HepG2 (cell line): Measurements from ENCODE around the gene ZFHX3. TPM values are rescaled to one million over a fixed set of nuclear protein-coding genes. Genes with fewer than 3 reads are reported as not detected.

Experiments
- ATF3 ChIP-seq: sonication (generic); formaldehyde crosslinking; IDR thresholded peaks from 2 replicates; pipeline ENCODE4 v1.4.0; 2020; ENCODE audit warnings: missing genetic modification reagents
- CAMTA2 ChIP-seq: sonication (generic); formaldehyde crosslinking; IDR thresholded peaks from 2 replicates; pipeline ENCODE4 v1.4.0; 2020; ENCODE audit warnings: mild to moderate bottlenecking, missing genetic modification reagents, borderline replicate concordance
- CHCHD3 ChIP-seq: sonication (generic); formaldehyde crosslinking; IDR thresholded peaks from 2 replicates; pipeline ENCODE4 v1.8.0; 2022; ENCODE audit warnings: mild to moderate bottlenecking, missing genetic modification reagents, moderate library complexity
- HCFC1 ChIP-seq: fragments of 150-350 bp; IDR thresholded peaks from 2 replicates; pipeline ENCODE4 v1.6.1; 2014; ENCODE audit warnings: low read depth, low read length
- MYNN ChIP-seq: sonication (generic); formaldehyde crosslinking; IDR thresholded peaks from 2 replicates; pipeline ENCODE4 v1.4.0; 2020; ENCODE audit warnings: mild to moderate bottlenecking, low read depth, missing genetic modification reagents
- NFKB2 ChIP-seq: sonication (generic); formaldehyde crosslinking; IDR thresholded peaks from 2 replicates; pipeline ENCODE4 v1.4.0; 2020; ENCODE audit warnings: missing genetic modification reagents, borderline replicate concordance
- NR2F6 ChIP-seq, 2 experiments: IDR thresholded peaks; 2 replicates each; pipeline ENCODE4 v1.6.1; 2016; ENCODE audit warnings: antibody characterized with exemption in 1 of 2, mild to moderate bottlenecking in 1 of 2
- PHB2 ChIP-seq: fragments of 450-650 bp; IDR thresholded peaks from 2 replicates; pipeline ENCODE4 v1.6.1; 2018; ENCODE audit not compliant: partially characterized antibody
- PHF21A ChIP-seq: sonication (generic); formaldehyde crosslinking; IDR thresholded peaks from 2 replicates; pipeline ENCODE4 v1.5.0; 2020; ENCODE audit warnings: mild to moderate bottlenecking, missing genetic modification reagents
- PHF8 ChIP-seq: sonication (generic); formaldehyde crosslinking; IDR thresholded peaks from 2 replicates; pipeline ENCODE4 v1.5.0; 2020; ENCODE audit warnings: missing genetic modification reagents
- PITX1 ChIP-seq: sonication (generic); formaldehyde crosslinking; IDR thresholded peaks from 2 replicates; pipeline ENCODE4 v1.5.1; 2020; ENCODE audit warnings: mild to moderate bottlenecking, missing genetic modification reagents
- RAD51 ChIP-seq: fragments of 450-650 bp; IDR thresholded peaks from 2 replicates; pipeline ENCODE4 v1.6.1; 2016; ENCODE audit warnings: borderline replicate concordance
- RBM22 ChIP-seq: fragments of 200-400 bp; formaldehyde crosslinking; optimal IDR thresholded peaks from 2 replicates; pipeline ENCODE3; 2017; ENCODE audit warnings: mild to moderate bottlenecking, low read length, moderate library complexity
- SMC3 ChIP-seq: IDR thresholded peaks from 2 replicates; pipeline ENCODE4 v1.6.1; 2011; ENCODE audit warnings: low read length, improper control_type of control experiment
- SRSF9 ChIP-seq: fragments of 200-400 bp; formaldehyde crosslinking; IDR thresholded peaks from 2 replicates; pipeline ENCODE4 v1.6.1; 2018; ENCODE audit warnings: borderline replicate concordance, mild to moderate bottlenecking, low read depth, low read length; ENCODE audit not compliant: insufficient read depth, poor library complexity, severe bottlenecking
- STAT5B ChIP-seq: sonication (generic); formaldehyde crosslinking; IDR thresholded peaks from 2 replicates; pipeline ENCODE4 v1.4.0; 2020; ENCODE audit warnings: missing genetic modification reagents
- TMF1 ChIP-seq: sonication (generic); formaldehyde crosslinking; IDR thresholded peaks from 2 replicates; pipeline ENCODE4 v1.8.1; 2022; ENCODE audit warnings: low read depth, missing genetic modification reagents
- ZBTB2 ChIP-seq: sonication (generic); formaldehyde crosslinking; IDR thresholded peaks from 2 replicates; pipeline ENCODE4 v1.8.0; 2022; ENCODE audit warnings: low read depth, missing genetic modification reagents
- ZBTB20 ChIP-seq: sonication (generic); formaldehyde crosslinking; IDR thresholded peaks from 2 replicates; pipeline ENCODE4 v1.8.1; 2023; ENCODE audit warnings: missing genetic modification reagents, low read depth, mild to moderate bottlenecking, borderline replicate concordance
- ZBTB49 ChIP-seq: sonication (generic); formaldehyde crosslinking; IDR thresholded peaks from 2 replicates; pipeline ENCODE4 v1.4.0; 2020; ENCODE audit warnings: missing genetic modification reagents, borderline replicate concordance
- ZBTB8A ChIP-seq: sonication (generic); formaldehyde crosslinking; IDR thresholded peaks from 2 replicates; pipeline ENCODE4 v1.4.0; 2020; ENCODE audit warnings: mild to moderate bottlenecking, low read depth, missing genetic modification reagents, borderline replicate concordance
- ZFX ChIP-seq: sonication (generic); formaldehyde crosslinking; IDR thresholded peaks from 2 replicates; pipeline ENCODE4 v1.4.0; 2020; ENCODE audit warnings: mild to moderate bottlenecking, low read depth, missing genetic modification reagents, moderate library complexity
- ZKSCAN8 ChIP-seq: IDR thresholded peaks from 2 replicates; pipeline ENCODE4 v1.6.1; 2016; ENCODE audit warnings: borderline replicate concordance, missing genetic modification reagents, missing compliant biosample characterization
- ZNF235 ChIP-seq: sonication (generic); formaldehyde crosslinking; IDR thresholded peaks from 2 replicates; pipeline ENCODE4 v1.8.1; 2023; ENCODE audit warnings: mild to moderate bottlenecking, missing genetic modification reagents, borderline replicate concordance
- ZNF432 ChIP-seq: sonication (generic); formaldehyde crosslinking; IDR thresholded peaks from 2 replicates; pipeline ENCODE4 v1.5.0; 2020; ENCODE audit warnings: missing genetic modification reagents, mild to moderate bottlenecking, borderline replicate concordance
- ZNF616 ChIP-seq: sonication (generic); formaldehyde crosslinking; IDR thresholded peaks from 2 replicates; pipeline ENCODE4 v1.5.0; 2020; ENCODE audit warnings: low read depth, mild to moderate bottlenecking, missing genetic modification reagents
- ZNF75D ChIP-seq: sonication (generic); formaldehyde crosslinking; IDR thresholded peaks from 2 replicates; pipeline ENCODE4 v1.8.1; 2023; ENCODE audit warnings: missing genetic modification reagents, mild to moderate bottlenecking, borderline replicate concordance
- ZNF816 ChIP-seq: sonication (generic); formaldehyde crosslinking; IDR thresholded peaks from 2 replicates; pipeline ENCODE4 v1.8.0; 2022; ENCODE audit warnings: missing genetic modification reagents, mild to moderate bottlenecking, borderline replicate concordance
- ZNF878 ChIP-seq: sonication (generic); formaldehyde crosslinking; IDR thresholded peaks from 2 replicates; pipeline ENCODE4 v1.8.1; 2023; ENCODE audit warnings: mild to moderate bottlenecking, missing genetic modification reagents, moderate library complexity
- polyA plus RNA-seq, 8 experiments: library from polyadenylated mRNA; depleted of rRNA in 3 of 8; stranded (reverse) in 7 of 8; unstranded in 1 of 8; fragments of >200 nt; fragmentation: Illumina TruSeq in 4 of 8; extraction: Trizol in 4 of 8; gene quantifications; 2 replicates each; pipeline versions ENCODE4 v1.2.1 to v1.2.3, GENCODE V29; 2011 to 2016; ENCODE audit warnings: low read depth in 4 of 8, missing spikeins in 1 of 8, mixed read lengths in 1 of 8; ENCODE audit not compliant: insufficient read depth in 1 of 8
- total RNA-seq, 5 experiments: library from RNA; depleted of rRNA; stranded (reverse); fragments of >200 nt; fragmentation: Illumina TruSeq; extraction: Trizol; gene quantifications; 2 replicates each; pipeline ENCODE4 v1.2.3, GENCODE V29; 2016; ENCODE audit warnings: low read depth in 1 of 5

Gene ZFHX3
- total and polyA plus RNA-seq, 2 of the 13 experiments (the other 11 are each of a cell fraction or from before 2014, with no cell fraction given), result 5.0 to 6.0 TPM

- TF ChIP-seq ZNF816 (CRISPR knock-in tag) (no peak), ZKSCAN8 (no peak), ZBTB20 (CRISPR knock-in tag) (peak; percentile 26; the same call in 1 of the 2 replicates), ZBTB8A (no peak), ZNF75D (CRISPR knock-in tag) (no peak), PHF8 (CRISPR knock-in tag) (no peak), NR2F6 (IDR thresholded peaks at IDR 0.05) (no peak), NR2F6 (CRISPR knock-in tag; IDR thresholded peaks at IDR 0.05) (no peak), SMC3 (no peak), ZNF616 (CRISPR knock-in tag) (no peak), MYNN (no peak), PHB2 (no peak), RBM22 (peak; percentile 38), RAD51 (no peak), PHF21A (CRISPR knock-in tag) (no peak), ZFX (CRISPR knock-in tag) (no peak), SRSF9 (no peak), CAMTA2 (CRISPR knock-in tag) (0 out of 2 replicates have a peak, but pooled peaks have one; percentile 17), STAT5B (CRISPR knock-in tag) (no peak), PITX1 (peak; percentile 38; the same call in 1 of the 2 replicates), ZBTB49 (CRISPR knock-in tag) (no peak), ZNF235 (CRISPR knock-in tag) (no peak), ZNF432 (CRISPR knock-in tag) (no peak), TMF1 (CRISPR knock-in tag) (no peak), HCFC1 (no peak), ZBTB2 (CRISPR knock-in tag) (no peak), NFKB2 (CRISPR knock-in tag) (no peak), ZNF878 (no peak), ATF3 (CRISPR knock-in tag) (no peak), CHCHD3 (CRISPR knock-in tag) (no peak)
These were observed 46.9 kb downstream of the ZFHX3 start (continued) for GRCh38 chr16:73000907-73001521.
